ENCODE data around the gene GAS5. TPM values are rescaled to one million over a fixed set of nuclear protein-coding genes. Genes with fewer than 3 reads are reported as not detected.

GAS5 gene
- total and polyA plus RNA-seq, 10 of the 15 experiments (the other 5 are each of a cell fraction or from before 2014, with no cell fraction given), result 289 to 1,137 (median 699) TPM

- TF ChIP-seq, protein P1, sequence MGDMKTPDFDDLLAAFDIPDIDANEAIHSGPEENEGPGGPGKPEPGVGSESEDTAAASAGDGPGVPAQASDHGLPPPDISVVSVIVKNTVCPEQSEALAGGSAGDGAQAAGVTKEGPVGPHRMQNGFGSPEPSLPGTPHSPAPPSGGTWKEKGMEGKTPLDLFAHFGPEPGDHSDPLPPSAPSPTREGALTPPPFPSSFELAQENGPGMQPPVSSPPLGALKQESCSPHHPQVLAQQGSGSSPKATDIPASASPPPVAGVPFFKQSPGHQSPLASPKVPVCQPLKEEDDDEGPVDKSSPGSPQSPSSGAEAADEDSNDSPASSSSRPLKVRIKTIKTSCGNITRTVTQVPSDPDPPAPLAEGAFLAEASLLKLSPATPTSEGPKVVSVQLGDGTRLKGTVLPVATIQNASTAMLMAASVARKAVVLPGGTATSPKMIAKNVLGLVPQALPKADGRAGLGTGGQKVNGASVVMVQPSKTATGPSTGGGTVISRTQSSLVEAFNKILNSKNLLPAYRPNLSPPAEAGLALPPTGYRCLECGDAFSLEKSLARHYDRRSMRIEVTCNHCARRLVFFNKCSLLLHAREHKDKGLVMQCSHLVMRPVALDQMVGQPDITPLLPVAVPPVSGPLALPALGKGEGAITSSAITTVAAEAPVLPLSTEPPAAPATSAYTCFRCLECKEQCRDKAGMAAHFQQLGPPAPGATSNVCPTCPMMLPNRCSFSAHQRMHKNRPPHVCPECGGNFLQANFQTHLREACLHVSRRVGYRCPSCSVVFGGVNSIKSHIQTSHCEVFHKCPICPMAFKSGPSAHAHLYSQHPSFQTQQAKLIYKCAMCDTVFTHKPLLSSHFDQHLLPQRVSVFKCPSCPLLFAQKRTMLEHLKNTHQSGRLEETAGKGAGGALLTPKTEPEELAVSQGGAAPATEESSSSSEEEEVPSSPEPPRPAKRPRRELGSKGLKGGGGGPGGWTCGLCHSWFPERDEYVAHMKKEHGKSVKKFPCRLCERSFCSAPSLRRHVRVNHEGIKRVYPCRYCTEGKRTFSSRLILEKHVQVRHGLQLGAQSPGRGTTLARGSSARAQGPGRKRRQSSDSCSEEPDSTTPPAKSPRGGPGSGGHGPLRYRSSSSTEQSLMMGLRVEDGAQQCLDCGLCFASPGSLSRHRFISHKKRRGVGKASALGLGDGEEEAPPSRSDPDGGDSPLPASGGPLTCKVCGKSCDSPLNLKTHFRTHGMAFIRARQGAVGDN (IDR thresholded peaks at IDR 0.05), result 0 out of 2 replicates have a peak, but pooled peaks have one; percentile 3
- TF ChIP-seq RFX5 (IDR thresholded peaks at IDR 0.05; ENCODE audit: low read depth, low read length) (no peak), JUNB (IDR thresholded peaks at IDR 0.05) (no peak), NKRF (conservative IDR thresholded peaks at IDR 0.05) (no peak), BRCA1 (IDR thresholded peaks at IDR 0.05; ENCODE audit: low read depth, low read length) (no peak), ASH2L (IDR thresholded peaks at IDR 0.05; ENCODE audit: borderline replicate concordance, low read depth) (no peak), NBN (IDR thresholded peaks at IDR 0.05) (no peak), NR2C2 (IDR thresholded peaks at IDR 0.05; ENCODE audit: borderline replicate concordance, control insufficient read depth, insufficient read length, low read depth) (no peak), ZZZ3 (IDR thresholded peaks at IDR 0.05; ENCODE audit: control insufficient read depth, insufficient read length, low read depth) (no peak), POLR2A (IDR thresholded peaks at IDR 0.05; ENCODE audit: low read depth, low read length) (peak; percentile 30; the same call in 1 of the 2 replicates), ZNF274 (IDR thresholded peaks at IDR 0.05; ENCODE audit: insufficient read depth, insufficient read length) (no peak)
- TF ChIP-seq, protein P2, sequence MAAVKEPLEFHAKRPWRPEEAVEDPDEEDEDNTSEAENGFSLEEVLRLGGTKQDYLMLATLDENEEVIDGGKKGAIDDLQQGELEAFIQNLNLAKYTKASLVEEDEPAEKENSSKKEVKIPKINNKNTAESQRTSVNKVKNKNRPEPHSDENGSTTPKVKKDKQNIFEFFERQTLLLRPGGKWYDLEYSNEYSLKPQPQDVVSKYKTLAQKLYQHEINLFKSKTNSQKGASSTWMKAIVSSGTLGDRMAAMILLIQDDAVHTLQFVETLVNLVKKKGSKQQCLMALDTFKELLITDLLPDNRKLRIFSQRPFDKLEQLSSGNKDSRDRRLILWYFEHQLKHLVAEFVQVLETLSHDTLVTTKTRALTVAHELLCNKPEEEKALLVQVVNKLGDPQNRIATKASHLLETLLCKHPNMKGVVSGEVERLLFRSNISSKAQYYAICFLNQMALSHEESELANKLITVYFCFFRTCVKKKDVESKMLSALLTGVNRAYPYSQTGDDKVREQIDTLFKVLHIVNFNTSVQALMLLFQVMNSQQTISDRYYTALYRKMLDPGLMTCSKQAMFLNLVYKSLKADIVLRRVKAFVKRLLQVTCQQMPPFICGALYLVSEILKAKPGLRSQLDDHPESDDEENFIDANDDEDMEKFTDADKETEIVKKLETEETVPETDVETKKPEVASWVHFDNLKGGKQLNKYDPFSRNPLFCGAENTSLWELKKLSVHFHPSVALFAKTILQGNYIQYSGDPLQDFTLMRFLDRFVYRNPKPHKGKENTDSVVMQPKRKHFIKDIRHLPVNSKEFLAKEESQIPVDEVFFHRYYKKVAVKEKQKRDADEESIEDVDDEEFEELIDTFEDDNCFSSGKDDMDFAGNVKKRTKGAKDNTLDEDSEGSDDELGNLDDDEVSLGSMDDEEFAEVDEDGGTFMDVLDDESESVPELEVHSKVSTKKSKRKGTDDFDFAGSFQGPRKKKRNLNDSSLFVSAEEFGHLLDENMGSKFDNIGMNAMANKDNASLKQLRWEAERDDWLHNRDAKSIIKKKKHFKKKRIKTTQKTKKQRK (IDR thresholded peaks at IDR 0.05; ENCODE audit: low read depth, low read length), result no peak
- TF ChIP-seq, protein P3, sequence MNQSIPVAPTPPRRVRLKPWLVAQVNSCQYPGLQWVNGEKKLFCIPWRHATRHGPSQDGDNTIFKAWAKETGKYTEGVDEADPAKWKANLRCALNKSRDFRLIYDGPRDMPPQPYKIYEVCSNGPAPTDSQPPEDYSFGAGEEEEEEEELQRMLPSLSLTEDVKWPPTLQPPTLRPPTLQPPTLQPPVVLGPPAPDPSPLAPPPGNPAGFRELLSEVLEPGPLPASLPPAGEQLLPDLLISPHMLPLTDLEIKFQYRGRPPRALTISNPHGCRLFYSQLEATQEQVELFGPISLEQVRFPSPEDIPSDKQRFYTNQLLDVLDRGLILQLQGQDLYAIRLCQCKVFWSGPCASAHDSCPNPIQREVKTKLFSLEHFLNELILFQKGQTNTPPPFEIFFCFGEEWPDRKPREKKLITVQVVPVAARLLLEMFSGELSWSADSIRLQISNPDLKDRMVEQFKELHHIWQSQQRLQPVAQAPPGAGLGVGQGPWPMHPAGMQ (IDR thresholded peaks at IDR 0.05; ENCODE audit: borderline replicate concordance), result no peak
- TF ChIP-seq, protein P4, sequence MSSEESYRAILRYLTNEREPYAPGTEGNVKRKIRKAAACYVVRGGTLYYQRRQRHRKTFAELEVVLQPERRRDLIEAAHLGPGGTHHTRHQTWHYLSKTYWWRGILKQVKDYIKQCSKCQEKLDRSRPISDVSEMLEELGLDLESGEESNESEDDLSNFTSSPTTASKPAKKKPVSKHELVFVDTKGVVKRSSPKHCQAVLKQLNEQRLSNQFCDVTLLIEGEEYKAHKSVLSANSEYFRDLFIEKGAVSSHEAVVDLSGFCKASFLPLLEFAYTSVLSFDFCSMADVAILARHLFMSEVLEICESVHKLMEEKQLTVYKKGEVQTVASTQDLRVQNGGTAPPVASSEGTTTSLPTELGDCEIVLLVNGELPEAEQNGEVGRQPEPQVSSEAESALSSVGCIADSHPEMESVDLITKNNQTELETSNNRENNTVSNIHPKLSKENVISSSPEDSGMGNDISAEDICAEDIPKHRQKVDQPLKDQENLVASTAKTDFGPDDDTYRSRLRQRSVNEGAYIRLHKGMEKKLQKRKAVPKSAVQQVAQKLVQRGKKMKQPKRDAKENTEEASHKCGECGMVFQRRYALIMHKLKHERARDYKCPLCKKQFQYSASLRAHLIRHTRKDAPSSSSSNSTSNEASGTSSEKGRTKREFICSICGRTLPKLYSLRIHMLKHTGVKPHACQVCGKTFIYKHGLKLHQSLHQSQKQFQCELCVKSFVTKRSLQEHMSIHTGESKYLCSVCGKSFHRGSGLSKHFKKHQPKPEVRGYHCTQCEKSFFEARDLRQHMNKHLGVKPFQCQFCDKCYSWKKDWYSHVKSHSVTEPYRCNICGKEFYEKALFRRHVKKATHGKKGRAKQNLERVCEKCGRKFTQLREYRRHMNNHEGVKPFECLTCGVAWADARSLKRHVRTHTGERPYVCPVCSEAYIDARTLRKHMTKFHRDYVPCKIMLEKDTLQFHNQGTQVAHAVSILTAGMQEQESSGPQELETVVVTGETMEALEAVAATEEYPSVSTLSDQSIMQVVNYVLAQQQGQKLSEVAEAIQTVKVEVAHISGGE (CRISPR knock-in tag; IDR thresholded peaks at IDR 0.05), result no peak
Measured at GRCh38 chr1:173863224-173864161, 4.3 kb downstream of the GAS5 start (continued).

All from GM12878 (cell line).